A673 (cell line): ENCODE measurements around the gene WDR59. TPM values are rescaled to one million over a fixed set of nuclear protein-coding genes. Genes with fewer than 3 reads are reported as not detected.

ENCODE experiments used
- BruUV-seq: library from RNA; stranded (reverse); fragments of 400-500 nt; replicated peaks from 2 replicates; lab custom pipeline; 2021; lab: Mats Ljungman, UMichigan
- CTCF ChIA-PET: fragments of 300-600 bp; sonication (Branson Sonifier 250); formaldehyde crosslinking; loops from one replicate; lab custom pipeline; 2022; ENCODE audit warnings: antibody characterized with exemption; lab: Charles Lee
- POLR2A ChIA-PET: fragments of 300-600 bp; sonication (Branson Sonifier 250); formaldehyde crosslinking; loops from one replicate; lab custom pipeline; 2022; ENCODE audit warnings: antibody characterized with exemption; ENCODE audit not compliant: low non-redundant PET; lab: Charles Lee
- DNase-seq: peaks from one replicate; pipeline ENCODE4 v3.0.0-alpha.2; 2015; ENCODE audit warnings: low spot score
- H3K27ac ChIP-seq: fragments of 200-600 bp; sonication (generic); 2 replicates; pipeline ENCODE4 v1.5.1; 2016; ENCODE audit warnings: mixed run types, low read depth, mild to moderate bottlenecking, mixed read lengths, antibody characterized with exemption, low read length; ENCODE audit not compliant: poor library complexity, severe bottlenecking
- H3K27me3 ChIP-seq: fragments of 200-600 bp; sonication (generic); replicated peaks from 2 replicates; pipeline ENCODE4 v1.6.1; 2017; ENCODE audit warnings: mixed run types, low read depth, mild to moderate bottlenecking, mixed read lengths, antibody characterized with exemption, low read length; ENCODE audit not compliant: insufficient read depth, poor library complexity
- H3K36me3 ChIP-seq: fragments of 200-600 bp; sonication (generic); 2 replicates; pipeline ENCODE4 v1.6.1; 2016; ENCODE audit warnings: mixed run types, mild to moderate bottlenecking, mixed read lengths, antibody characterized with exemption, low read length; ENCODE audit not compliant: insufficient read depth, poor library complexity, severe bottlenecking
- H3K4me1 ChIP-seq: fragments of 200-600 bp; sonication (generic); 2 replicates; pipeline ENCODE4 v1.6.1; 2017; ENCODE audit warnings: mixed run types, mild to moderate bottlenecking, mixed read lengths, antibody characterized with exemption, low read length; ENCODE audit not compliant: insufficient read depth, poor library complexity, severe bottlenecking
- H3K4me3 ChIP-seq: fragments of 200-600 bp; sonication (generic); 2 replicates; pipeline ENCODE4 v1.5.1; 2016; ENCODE audit warnings: low read depth, mixed run types, mild to moderate bottlenecking, mixed read lengths, low read length; ENCODE audit not compliant: poor library complexity, severe bottlenecking
- H3K9me3 ChIP-seq: fragments of 200-600 bp; sonication (generic); 2 replicates; pipeline ENCODE4 v1.6.1; 2016; ENCODE audit warnings: mixed run types, low read depth, mild to moderate bottlenecking, mixed read lengths, antibody characterized with exemption, low read length; ENCODE audit not compliant: poor library complexity, severe bottlenecking
- EZH2 ChIP-seq: fragments of 200-600 bp; sonication (generic); IDR thresholded peaks from 2 replicates; pipeline ENCODE4 v1.6.1; 2017; ENCODE audit warnings: borderline replicate concordance, low read depth, mild to moderate bottlenecking, mixed read lengths, antibody characterized with exemption, low read length; ENCODE audit not compliant: poor library complexity, severe bottlenecking
- intact Hi-C: fragments of 100-400 bp; cut with micrococcal nuclease; formaldehyde crosslinking; loops from one replicate; pipeline ENCODE4 v1.10.0; 2022; ENCODE audit not compliant: unreplicated experiment
- total RNA-seq: library from RNA; stranded (reverse); gene quantifications from 2 replicates; pipeline ENCODE4 v1.2.3, GENCODE V29; 2021
- TF ChIP-seq, protein P1 (sequence below): fragments of 300-800, 200-600 bp; sonication (generic); conservative IDR thresholded peaks from 2 replicates; pipeline ENCODE4 v1.5.1; 2017; ENCODE audit warnings: low read depth, mild to moderate bottlenecking, antibody characterized with exemption, low read length, moderate library complexity, mixed read lengths

The WDR59 gene
- total RNA-seq, 1 experiment from 2014 or later: 51.4 TPM

DNA sequence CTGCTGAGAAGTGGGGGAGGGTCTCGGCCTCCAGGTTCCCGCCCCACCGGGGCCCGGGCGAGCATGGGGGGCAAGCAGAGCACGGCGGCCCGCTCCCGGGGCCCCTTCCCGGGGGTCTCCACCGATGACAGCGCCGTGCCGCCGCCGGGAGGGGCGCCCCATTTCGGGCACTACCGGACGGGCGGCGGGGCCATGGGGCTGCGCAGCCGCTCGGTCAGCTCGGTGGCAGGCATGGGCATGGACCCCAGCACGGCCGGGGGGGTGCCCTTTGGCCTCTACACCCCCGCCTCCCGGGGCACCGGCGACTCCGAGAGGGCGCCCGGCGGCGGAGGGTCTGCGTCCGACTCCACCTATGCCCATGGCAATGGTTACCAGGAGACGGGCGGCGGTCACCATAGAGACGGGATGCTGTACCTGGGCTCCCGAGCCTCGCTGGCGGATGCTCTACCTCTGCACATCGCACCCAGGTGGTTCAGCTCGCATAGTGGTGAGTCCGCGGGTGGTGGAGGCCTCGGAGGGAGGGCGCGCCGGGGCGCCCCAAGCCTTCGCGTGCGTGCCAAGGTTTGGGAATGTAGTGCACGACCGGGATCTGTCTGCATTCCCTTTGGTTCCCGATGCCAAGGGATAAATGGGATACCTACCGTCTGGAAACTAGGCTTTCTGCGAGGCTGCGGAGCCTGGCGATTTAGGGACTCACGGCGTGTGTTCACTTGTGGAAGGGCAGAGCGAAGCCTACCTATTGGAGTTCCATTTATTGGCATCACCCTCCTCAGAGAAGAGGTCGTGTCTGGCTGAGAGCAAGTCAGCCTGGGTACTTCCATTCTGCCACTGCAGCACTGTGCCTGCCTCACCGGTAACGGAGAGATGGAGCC, 14.9 kb upstream of the WDR59 start:
- DNase-seq: peak; percentile 27
- POLR2A ChIA-PET: no interaction called here

GRCh38 chr16:74999219-74999608, 14.3 kb upstream of the WDR59 start:
- no peak for TF ChIP-seq EZH2
- TF ChIP-seq, protein P1, sequence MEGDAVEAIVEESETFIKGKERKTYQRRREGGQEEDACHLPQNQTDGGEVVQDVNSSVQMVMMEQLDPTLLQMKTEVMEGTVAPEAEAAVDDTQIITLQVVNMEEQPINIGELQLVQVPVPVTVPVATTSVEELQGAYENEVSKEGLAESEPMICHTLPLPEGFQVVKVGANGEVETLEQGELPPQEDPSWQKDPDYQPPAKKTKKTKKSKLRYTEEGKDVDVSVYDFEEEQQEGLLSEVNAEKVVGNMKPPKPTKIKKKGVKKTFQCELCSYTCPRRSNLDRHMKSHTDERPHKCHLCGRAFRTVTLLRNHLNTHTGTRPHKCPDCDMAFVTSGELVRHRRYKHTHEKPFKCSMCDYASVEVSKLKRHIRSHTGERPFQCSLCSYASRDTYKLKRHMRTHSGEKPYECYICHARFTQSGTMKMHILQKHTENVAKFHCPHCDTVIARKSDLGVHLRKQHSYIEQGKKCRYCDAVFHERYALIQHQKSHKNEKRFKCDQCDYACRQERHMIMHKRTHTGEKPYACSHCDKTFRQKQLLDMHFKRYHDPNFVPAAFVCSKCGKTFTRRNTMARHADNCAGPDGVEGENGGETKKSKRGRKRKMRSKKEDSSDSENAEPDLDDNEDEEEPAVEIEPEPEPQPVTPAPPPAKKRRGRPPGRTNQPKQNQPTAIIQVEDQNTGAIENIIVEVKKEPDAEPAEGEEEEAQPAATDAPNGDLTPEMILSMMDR: no peak
- CTCF ChIA-PET: interaction anchor here (1.4 kb wide), 1 partner anchor 112 kb away, joined by 34 read pairs; no protein-coding TSS in a partner anchor

More for the DNA sequence above, 14.9 kb upstream of the WDR59 start:
- Histone ChIP-seq H3K4me3 (peak overlapping the region; percentile 95), H3K9me3 (no peaks in the 10 kb centered on the region), H3K36me3 (no peaks in the 10 kb centered on the region), H3K27me3 (no peaks in the 10 kb centered on the region), H3K4me1 (peaks cover 20% of the 10 kb centered on the region), H3K27ac (peak overlapping the region; percentile 89)
- CTCF ChIA-PET: no interaction called here
- no TSS peak for BruUV-seq
- TF ChIP-seq EZH2: no peak
- TF ChIP-seq, protein P1: no peak
- intact Hi-C loops: loop anchor here (5.0 kb wide), 1 partner anchor 42 kb away; no protein-coding TSS in a partner anchor

GRCh38 chr16:74998481-74999218, 13.7 kb upstream of the WDR59 start, which contains the start of gene ZNRF1:
TSS of gene ZNRF1 (plus strand) at chr16:74999024. CDS start at chr16:74999672, 648 bp downstream.
- TF ChIP-seq, protein P1: peak; percentile 82
- TF ChIP-seq EZH2: no peak
- peak; percentile 86 for DNase-seq
- H3K4me1 ChIP-seq: peaks cover 20% of the 10 kb centered on the region
- ChIA-PET CTCF (interaction anchor here (0.5 to 1.4 kb wide), 4 partner anchors 34 to 191 kb away, joined by 3 to 34 read pairs (median 4); no protein-coding TSS in a partner anchor), POLR2A (no interaction called here)
- peak within 1 kb of the TSS; percentile 89 for H3K27ac ChIP-seq
- no TSS peak for BruUV-seq
- H3K27me3 ChIP-seq: no peaks in the 10 kb centered on the region
- peak within 1 kb of the TSS; percentile 95 for H3K4me3 ChIP-seq
- intact Hi-C loops: loop anchor here (1.0 kb wide), 1 partner anchor 113 kb away; no protein-coding TSS in a partner anchor
- H3K36me3 ChIP-seq: no peaks in the 10 kb centered on the region
- no peaks in the 10 kb centered on the region for H3K9me3 ChIP-seq

More at GRCh38 chr16:74999219-74999608, 14.3 kb upstream of the WDR59 start:
- DNase-seq: peak; percentile 45
- POLR2A ChIA-PET: no interaction called here
- Histone ChIP-seq H3K9me3 (no peaks in the 10 kb centered on the region), H3K27ac (peak overlapping the region; percentile 89), H3K27me3 (no peaks in the 10 kb centered on the region), H3K4me3 (peak overlapping the region; percentile 95), H3K4me1 (peaks cover 20% of the 10 kb centered on the region), H3K36me3 (no peaks in the 10 kb centered on the region)
- intact Hi-C loops: no loop called here
- no TSS peak for BruUV-seq
